GM21717 (cell line): ENCODE data around the gene GRN.
"Not testable (repeated sequence)": the region's sequence is repeated elsewhere in the genome, so short reads cannot be mapped to it uniquely, and the experiment has no call there.

Experiments used
- ATAC-seq: cut with Tn5 transposase; IDR thresholded peaks from one replicate; pipeline ENCODE4 v1.9.1; 2021; ENCODE audit warnings: mild to moderate bottlenecking, moderate library complexity; ENCODE audit not compliant: unreplicated experiment

Gene GRN

GRCh38 chr17:44345454-44346026 is 438 bp downstream of the GRN start:
- peak; percentile 9 for ATAC-seq

- no peak for ATAC-seq
Observed at GRCh38 chr17:44346064-44346844, 1.2 kb downstream of the GRN start.

GRCh38 chr17:44347206-44348055 is 2.3 kb downstream of the GRN start:
- ATAC-seq, result not testable (repeated sequence)

- peak; percentile 52 for ATAC-seq
Observed at GRCh38 chr17:44348234-44348987, 3.3 kb downstream of the GRN start.

- no peak for ATAC-seq
Observed at GRCh38 chr17:44348988-44349364, 3.9 kb downstream of the GRN start.

GRCh38 chr17:44349553-44350070 is 4.5 kb downstream of the GRN start:
- ATAC-seq, result no peak

GRCh38 chr17:44350733-44351226 is 5.7 kb downstream of the GRN start:
- ATAC-seq, result no peak

- no peak for ATAC-seq
Observed at GRCh38 chr17:44351464-44351863, 6.4 kb downstream of the GRN start.

- no peak for ATAC-seq
Observed at GRCh38 chr17:44351961-44352827, 7.1 kb downstream of the GRN start.

- no peak for ATAC-seq
Observed at GRCh38 chr17:44352828-44353671, 7.9 kb downstream of the GRN start.

- ATAC-seq, result no peak
Observed at GRCh38 chr17:44353672-44354331, 8.7 kb downstream of the GRN start.

- ATAC-seq, result no peak
Observed at GRCh38 chr17:44354582-44355561, 9.8 kb downstream of the GRN start.

DNA sequence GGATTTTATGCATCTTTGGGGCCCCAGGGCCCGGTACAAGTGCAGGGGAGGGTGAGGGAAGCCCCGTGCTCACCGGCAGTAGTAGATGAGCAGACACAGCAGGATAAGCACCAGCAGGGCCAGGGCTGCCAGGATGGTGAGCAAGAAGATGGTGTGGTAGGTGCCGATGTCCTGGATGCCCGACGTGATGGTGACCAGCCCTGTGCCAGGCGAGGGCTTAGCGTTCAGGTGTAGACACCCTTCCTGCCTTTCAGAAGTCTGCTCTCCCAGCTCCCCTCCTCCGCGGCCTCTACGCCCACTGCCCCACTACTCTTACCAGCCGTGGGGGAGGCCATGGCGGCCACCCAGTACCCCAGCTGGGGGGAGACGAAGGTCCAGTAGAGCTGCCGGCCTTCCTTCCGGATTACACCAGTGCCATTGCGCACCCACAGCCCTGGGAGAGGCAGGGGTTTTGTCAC is 10.6 kb downstream of the GRN start:
- ATAC-seq, result no peak

- no peak for ATAC-seq
Observed at GRCh38 chr17:44356241-44356640, 11.1 kb downstream of the GRN start.

DNA sequence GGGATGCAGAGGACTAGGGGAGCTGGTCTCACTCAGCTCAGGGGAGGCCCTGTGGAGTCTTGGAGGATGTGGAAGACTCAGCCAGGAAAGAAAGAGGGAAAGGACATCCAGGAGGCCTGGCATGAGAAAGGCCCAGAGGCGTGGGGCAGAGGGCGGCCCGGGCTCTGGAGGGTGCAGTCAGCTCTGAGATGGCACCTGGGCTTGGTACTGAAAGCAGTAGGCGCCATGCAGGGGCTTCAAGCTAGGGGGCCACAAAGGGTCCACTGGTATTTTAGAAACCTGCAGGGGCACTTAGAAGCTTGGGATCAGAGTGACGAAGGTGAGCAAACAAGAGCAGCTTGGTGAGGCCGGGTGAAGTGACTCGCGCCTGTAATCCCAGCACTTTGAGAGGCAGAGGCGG is 13.0 kb downstream of the GRN start:
- no peak for ATAC-seq

DNA sequence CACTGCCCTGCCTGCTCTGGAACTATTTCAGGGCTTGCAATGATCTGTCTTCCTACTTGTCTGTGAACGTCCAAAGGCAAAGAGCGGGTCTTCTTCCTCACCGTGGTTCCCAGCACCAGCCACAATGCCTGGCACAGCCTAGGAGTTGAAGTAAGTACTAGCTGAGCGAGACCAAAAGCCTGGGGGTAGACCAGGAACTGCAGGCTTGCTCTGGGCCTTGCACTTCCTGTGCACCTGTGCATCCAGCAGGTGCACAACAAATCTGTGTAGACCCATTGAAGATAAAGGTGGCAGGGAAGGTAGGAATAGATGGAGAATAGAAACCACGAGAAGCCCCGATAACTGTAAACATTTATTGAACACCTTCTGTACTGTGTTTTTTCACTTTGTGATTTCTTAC is 13.9 kb downstream of the GRN start:
- ATAC-seq, result no peak
